ENCODE results near the gene TASP1.

Gene TASP1

GRCh38 chr20:13517831-13518230 is 120.9 kb downstream of the TASP1 start:
- in situ Hi-C loops (cut with MboI; ENCODE audit: low sequenced_read_pairs, unreplicated experiment), result no loop called here
- no peak for TF ChIP-seq CTCF (IDR thresholded peaks at IDR 0.05; ENCODE audit: borderline replicate concordance, control extremely low read depth, extremely low read depth, insufficient read depth, missing control alignments)
- DNase-seq (ENCODE audit: low spot score), result no peak

- TF ChIP-seq CTCF (IDR thresholded peaks at IDR 0.05; ENCODE audit: borderline replicate concordance, control extremely low read depth, extremely low read depth, insufficient read depth, missing control alignments), result no peak
- no peak for DNase-seq (ENCODE audit: low spot score)
- in situ Hi-C loops (cut with MboI; ENCODE audit: low sequenced_read_pairs, unreplicated experiment), result no loop called here
Observed at GRCh38 chr20:13515796-13516558, 122.8 kb downstream of the TASP1 start.

- in situ Hi-C loops (cut with MboI; ENCODE audit: low sequenced_read_pairs, unreplicated experiment), result no loop called here
- TF ChIP-seq CTCF (IDR thresholded peaks at IDR 0.05; ENCODE audit: borderline replicate concordance, control extremely low read depth, extremely low read depth, insufficient read depth, missing control alignments), result no peak
- no peak for DNase-seq (ENCODE audit: low spot score)
Observed at GRCh38 chr20:13515291-13515690, 123.4 kb downstream of the TASP1 start.

GRCh38 chr20:13510837-13511488 is 127.8 kb downstream of the TASP1 start:
- TF ChIP-seq CTCF (IDR thresholded peaks at IDR 0.05; ENCODE audit: borderline replicate concordance, control extremely low read depth, extremely low read depth, insufficient read depth, missing control alignments), result no peak
- no peak for DNase-seq (ENCODE audit: low spot score)
- in situ Hi-C loops (cut with MboI; ENCODE audit: low sequenced_read_pairs, unreplicated experiment), result no loop called here

- no peak for TF ChIP-seq CTCF (IDR thresholded peaks at IDR 0.05; ENCODE audit: borderline replicate concordance, control extremely low read depth, extremely low read depth, insufficient read depth, missing control alignments)
- in situ Hi-C loops (cut with MboI; ENCODE audit: low sequenced_read_pairs, unreplicated experiment), result no loop called here
- DNase-seq (ENCODE audit: low spot score), result no peak
Observed at GRCh38 chr20:13507646-13508045, 131.1 kb downstream of the TASP1 start.

GRCh38 chr20:13501500-13501899 is 137.2 kb downstream of the TASP1 start:
- in situ Hi-C loops (cut with MboI; ENCODE audit: low sequenced_read_pairs, unreplicated experiment), result no loop called here
- no peak for TF ChIP-seq CTCF (IDR thresholded peaks at IDR 0.05; ENCODE audit: borderline replicate concordance, control extremely low read depth, extremely low read depth, insufficient read depth, missing control alignments)
- no peak for DNase-seq (ENCODE audit: low spot score)

Measured in GM13976 (cell line).